ENCODE results near the gene CYBRD1.

Gene CYBRD1

DNA sequence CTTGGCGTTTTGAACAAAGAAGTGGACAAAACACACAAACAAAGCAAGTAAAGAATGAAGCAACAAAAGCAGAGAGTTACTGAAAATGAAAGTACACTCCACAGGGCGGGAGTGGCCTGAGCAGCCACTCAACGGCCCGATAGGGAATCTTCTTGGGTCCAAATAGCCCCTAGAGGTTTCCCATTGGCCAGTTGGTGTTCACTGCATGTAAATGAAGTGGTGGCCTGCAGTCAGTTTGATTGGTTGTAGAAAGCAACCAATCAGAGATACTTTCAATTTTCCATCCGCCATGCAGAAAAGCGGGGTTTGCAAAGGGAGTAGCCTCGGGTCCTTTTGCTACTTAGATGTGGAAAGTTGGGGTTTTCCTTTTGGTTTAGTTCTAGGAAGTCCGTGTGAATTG is 31.6 kb downstream of the CYBRD1 start:
- no peak for DNase-seq (ENCODE audit: low read depth, low spot score)

DNA sequence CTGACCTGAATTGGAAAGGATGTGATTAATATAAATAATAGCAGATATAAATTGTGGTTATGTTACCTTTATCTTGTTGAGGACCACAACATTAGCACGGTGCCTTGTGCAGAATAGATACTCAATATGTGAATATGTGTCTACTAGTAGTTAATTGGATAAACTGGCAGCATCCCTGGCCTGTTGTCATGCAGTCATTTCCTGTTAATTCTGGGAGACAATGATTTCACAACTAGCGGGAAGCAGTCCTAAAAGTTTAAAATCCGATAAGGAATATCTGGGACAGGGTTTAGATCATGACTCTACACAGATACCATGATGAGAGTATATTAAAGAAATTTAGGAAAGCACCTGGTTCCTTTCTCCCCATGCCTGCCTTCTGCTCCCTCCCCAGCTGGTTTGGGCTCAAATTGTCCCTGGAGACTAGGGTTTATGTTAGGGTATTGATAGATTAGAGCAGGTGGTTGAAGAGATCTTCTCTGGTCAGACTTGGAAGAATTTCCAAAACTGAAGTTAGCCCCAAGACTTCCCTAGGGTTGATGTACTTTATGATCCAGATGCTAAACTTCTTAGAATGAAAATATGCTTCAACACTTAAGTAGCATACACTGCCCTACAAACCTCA is 32.8 kb downstream of the CYBRD1 start:
- DNase-seq (ENCODE audit: low read depth, low spot score) = no peak

DNA sequence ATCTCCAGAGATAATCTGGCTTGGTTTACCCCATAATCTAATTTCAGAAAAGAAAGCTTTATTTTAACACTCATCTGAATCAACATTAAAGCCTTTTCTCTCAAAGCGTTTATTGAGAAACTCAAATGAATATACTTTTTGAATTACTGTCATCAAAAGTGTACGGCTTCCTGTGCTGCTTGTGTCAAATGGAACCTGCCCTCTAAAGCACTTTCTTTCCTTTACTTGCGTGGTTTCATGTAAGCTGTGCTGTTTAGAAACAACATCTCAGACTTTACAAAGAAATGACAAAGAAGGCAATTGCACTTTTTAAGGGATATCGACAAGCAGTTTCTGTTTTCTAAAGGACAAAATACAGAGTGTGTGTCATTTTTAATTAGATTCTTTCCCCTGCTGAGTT is 35.1 kb downstream of the CYBRD1 start:
- no peak for DNase-seq (ENCODE audit: low read depth, low spot score)

DNA sequence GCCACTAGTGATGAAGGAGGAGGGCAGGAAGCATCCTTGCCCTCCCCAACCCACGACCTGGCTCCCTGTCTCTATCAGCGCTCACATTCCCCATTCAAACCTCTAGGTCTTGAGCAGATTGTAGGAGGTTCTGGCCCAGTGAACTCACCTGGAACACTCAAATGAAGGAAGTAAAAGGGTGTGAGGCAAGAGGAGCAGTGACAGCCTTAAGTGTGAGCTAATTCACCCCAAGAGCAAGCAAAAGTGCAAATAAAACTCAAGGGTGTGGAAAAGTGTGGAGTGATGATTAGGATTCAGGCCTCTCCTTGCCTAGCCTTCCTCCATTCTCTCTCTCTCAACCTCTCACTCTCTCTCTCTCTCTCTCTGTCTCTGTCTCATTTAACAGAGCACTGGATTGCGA is 41.0 kb downstream of the CYBRD1 start:
- DNase-seq (ENCODE audit: low read depth, low spot score) = no peak

DNA sequence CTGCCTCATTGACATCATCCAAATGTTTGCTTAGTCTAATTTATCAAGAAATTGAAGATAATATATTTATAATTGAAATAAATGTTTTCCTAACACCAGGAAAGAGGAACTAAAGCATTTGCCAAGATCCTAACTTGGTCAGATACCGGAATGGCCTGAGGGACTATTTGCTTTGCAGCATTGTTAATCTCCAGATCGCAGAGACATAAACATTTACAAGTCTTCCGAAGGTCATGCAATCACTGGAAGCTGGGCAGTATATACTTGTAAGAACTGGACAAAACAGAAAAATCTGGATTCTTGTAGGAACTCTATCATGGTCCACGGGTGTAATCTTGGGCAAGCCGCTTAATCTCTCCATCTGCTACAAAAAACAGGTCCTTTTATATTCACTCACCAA is 42.2 kb downstream of the CYBRD1 start:
- no peak for DNase-seq (ENCODE audit: low read depth, low spot score)

DNA sequence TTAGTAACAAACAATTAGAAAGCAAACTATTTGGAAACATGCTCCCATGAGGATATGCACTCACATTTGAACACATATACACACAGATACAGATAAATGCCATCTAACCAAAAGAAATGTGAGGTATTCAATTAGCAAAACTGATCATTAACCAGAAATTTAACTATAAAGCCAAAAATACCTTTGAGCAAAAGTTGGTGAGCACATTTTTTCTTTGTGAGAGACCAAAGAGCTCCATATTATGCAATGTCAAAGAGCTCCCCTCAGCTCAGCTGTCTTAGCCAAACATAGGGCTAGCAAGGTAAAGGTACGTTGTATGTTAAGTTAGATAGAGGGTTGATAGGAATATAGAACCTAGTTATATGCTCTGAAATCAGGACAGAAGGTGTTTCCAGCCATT is 43.8 kb downstream of the CYBRD1 start:
- no peak for DNase-seq (ENCODE audit: low read depth, low spot score)

DNA sequence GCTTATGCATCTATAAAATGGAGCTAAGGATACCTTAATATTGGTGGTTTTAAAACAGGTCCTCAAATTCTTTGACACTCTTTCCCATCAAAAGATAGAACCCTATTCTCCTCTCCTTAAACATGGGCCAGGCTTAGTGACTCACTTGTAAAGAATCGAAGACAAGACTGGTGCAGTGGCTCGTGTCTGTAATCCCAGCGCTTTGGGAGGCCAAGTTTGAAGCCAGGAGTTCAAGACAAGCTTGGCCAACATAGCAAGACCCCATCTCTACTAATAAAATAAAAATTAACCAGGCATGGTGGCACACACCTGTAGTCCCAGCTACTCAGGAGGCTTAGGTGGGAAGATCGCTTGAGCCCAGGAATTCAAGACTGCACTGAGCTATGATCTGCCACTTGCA is 44.5 kb downstream of the CYBRD1 start:
- DNase-seq (ENCODE audit: low read depth, low spot score) = no peak

DNA sequence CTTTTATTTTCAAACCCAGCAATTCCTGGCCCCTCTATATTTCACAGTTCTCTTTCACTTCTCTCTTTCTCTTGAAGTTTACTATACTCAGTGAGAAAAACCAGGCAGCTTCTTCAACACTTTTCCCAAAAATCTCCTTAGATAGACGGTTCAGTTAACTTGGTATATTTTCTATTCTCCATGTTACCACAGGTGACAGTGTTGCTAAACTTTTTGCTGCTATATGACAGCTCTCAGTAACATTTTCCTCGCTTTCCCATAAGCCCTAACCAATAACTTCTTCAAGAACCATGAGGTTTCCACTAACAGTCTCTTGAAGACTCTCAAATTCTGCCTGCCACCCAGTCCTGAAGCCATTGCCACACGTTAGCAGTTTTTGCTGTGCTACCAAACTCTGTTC is 45.8 kb downstream of the CYBRD1 start:
- DNase-seq (ENCODE audit: low read depth, low spot score) = no peak

DNA sequence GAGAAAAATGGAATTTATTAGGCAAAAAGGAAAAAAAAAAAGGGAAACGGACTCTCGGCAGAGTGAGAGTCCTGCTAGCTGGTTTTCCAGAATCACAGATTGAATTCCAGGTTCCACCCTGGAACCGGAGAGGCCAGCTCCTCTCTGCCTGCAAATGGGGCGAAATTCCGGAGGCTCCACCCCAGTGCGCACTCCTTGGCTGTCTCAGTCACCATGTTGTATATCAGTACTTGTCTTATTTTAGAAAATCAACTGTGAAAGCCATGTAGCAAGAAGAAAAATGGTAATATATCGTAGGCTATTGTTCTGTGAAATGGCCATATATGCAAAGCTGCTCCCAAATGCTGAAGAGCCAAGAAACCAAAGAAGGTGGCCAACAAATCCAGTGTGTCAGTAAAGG is 49.4 kb downstream of the CYBRD1 start:
- no peak for DNase-seq (ENCODE audit: low read depth, low spot score)

DNA sequence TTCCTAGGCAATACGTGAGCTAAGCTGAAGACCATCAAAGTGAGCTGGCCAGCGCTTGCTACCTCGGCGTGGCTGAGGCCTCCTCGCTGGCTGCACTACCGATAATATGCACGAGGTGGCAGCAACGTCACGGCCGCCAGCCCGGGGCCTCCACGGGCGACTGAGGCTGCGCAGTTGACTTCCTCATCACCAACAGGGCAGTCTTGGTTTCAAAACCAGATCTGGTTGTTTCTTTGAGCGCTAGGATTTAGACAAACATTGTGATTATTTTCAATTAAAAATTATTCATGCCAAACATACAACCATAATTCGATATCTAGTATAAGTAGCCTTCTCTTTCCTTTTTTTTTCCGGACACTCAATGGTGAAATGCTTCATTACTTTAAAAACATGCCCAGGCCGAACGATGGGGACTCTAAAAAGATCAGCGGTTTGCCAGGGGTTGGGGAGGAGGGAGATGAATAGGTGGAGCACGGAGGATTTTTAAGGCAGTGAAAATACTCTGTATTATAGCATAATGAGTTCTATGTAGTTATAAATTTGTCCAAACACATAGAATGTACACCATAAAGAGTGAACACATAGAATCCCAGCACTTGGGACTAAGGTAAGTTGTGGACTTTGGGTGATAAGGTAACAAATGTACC is 52.0 kb downstream of the CYBRD1 start:
- peak; percentile 44 for DNase-seq (ENCODE audit: low read depth, low spot score)

DNA sequence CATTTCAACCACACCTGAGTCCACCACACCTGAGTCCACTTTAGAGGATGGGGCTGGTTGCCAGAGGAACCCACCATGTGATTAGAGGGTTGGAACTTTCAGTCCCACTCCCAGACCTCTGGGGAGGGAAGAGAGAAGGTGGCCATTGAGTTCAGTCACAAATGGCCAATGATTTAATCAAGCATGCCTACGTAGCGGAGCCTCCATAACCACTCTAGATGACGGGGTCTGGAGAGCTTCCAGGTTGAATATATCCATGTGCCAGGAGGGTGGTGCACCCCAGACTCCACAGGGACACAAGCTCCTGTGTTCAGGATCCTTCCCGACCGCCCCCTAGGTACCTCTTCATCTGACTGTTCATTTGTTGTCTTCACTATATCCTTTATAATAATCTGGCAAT is 53.3 kb downstream of the CYBRD1 start:
- no peak for DNase-seq (ENCODE audit: low read depth, low spot score)

DNA sequence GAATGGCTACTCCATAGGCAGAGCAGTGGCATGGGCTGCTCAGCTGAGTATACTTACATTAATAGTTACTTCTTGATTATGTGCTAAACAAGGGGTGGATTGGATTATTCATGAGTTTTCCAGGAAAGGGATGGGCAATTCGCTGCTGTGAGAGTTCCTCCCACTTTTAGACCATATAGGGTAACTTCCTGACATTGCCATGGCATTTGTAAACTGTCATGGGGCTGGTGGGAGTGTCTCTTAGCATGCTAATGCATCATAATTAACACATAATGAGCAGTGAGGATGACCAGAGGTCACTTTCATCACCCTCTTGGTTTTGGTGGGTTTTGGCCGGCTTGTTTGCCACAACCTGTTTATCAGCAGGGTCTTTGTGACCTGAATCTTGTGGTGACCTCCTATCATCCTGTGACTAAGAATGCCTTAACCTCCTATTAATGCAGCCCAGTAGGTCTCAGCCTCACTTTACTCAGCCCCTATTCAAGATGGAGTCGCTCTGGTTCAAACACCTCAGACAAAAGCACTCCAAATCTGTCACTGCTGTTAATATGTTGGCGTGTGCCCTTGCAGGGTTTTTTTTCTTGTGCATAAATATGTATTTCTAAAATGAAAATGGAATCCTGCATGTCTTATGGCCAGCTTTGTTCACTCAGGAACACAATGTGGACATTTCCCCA is 56.0 kb downstream of the CYBRD1 start:
- DNase-seq (ENCODE audit: low read depth, low spot score) = no peak

DNA sequence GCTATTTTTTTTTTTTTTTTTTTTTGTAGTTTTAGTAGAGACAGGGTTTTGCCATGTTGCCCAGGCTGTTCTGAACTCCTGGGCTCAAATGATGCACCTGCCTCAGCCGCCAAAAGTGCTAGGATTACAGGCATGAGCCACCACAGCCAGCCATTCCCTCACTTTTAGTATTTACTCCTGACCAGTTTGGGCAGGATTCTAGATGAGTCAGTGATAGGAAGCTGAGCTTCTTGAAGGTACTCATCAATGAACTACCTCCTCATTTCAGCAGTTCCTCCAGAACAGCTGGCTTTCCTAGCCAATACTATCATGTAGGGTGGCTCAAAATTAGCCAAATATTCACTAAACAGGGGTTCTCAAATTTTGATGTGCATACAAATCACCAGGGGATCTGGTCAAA is 57.2 kb downstream of the CYBRD1 start:
- DNase-seq (ENCODE audit: low read depth, low spot score) = no peak

DNA sequence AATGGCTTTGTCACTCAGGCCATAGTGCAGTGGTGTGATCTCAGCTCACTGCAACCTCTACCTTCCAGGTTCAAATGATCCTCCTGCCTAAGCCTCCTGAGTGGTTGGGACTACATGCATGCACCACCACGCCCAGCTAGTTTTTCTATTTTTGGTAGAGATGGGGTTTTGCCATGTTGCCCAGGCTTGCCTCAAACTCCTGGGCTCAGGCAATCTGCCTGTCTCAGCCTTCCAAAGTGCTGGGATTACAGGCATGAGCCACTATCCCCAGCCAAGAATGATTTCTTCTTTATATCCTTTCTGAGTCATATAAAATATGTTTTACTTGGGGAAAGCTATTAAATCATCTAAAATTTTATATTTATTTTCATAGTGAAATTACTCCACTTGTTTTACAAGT is 61.3 kb downstream of the CYBRD1 start:
- no peak for DNase-seq (ENCODE audit: low read depth, low spot score)

DNA sequence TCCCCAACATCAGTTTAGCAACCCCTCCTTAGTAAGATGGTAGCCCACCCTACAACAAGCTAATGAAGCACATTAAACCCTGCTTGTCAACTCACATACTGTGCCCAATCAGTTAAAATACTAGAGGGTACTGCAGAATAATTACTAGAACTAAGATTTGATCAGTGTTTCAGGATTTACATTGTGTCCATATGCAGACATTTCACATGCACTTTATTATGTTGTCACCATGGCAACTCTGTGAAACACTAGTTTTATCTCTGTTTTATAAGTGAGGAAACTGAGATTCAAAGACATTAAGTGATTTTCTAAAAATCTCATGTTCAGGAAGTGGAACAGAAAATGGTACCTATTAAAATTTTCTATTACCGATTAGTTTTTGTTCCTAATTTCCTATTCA is 61.7 kb downstream of the CYBRD1 start:
- DNase-seq (ENCODE audit: low read depth, low spot score) = no peak

DNA sequence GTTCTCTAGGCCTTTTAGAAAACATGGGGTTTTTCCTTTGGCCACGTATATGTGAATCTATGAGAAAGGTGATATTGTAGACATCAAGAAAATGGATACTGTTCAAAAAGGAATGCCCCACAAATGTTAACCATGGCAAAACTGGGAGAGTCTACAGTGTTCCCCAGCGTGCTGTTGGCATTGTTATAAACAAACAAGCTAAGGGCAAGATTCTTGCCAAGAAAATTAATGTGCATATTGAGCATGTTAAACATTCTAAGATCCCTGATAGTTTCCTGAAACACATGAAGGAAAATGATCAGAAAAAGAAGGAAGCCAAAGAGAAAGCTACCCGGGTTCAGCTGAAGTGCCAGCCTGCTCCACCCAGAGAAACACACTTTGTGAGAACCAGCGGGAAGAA is 64.9 kb downstream of the CYBRD1 start:
- DNase-seq (ENCODE audit: low read depth, low spot score) = no peak

DNA sequence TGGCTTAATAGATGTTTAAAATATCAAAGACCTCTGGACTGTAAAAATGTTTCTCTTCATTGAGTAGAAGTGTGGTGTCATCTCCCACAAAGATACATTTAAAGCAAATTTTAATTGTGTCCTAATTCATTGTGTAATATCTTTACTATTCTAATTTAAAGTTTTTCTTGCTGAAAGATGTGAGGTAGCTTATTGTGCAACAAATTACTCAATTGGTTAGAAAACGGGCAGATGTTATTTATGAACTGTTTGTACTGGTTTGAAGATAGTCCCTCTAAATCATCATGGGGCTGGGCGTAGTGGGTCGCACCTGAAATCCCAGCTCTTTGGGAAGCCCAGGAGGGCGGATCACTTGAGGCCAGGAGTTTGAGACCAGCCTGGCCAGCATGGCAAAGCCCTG is 65.3 kb downstream of the CYBRD1 start:
- DNase-seq (ENCODE audit: low read depth, low spot score) = no peak

DNA sequence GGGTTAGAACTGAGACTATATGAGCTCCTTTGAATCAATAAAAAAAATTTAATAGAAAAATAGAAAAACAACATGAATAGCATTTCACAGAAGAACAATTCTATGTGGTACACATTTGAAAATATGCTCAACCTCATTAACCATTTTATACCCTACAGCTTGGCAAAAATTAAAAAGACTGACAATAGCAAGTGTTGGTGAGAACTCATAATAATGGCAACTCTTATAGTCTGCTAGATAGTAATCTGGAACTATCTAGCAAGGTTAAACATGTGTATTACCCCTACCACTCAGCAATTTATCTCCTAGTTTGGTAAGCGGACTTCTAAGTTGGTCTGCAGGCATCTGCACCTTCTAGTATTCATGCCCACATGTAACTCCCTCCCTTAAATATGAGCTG is 67.8 kb downstream of the CYBRD1 start:
- DNase-seq (ENCODE audit: low read depth, low spot score) = no peak

DNA sequence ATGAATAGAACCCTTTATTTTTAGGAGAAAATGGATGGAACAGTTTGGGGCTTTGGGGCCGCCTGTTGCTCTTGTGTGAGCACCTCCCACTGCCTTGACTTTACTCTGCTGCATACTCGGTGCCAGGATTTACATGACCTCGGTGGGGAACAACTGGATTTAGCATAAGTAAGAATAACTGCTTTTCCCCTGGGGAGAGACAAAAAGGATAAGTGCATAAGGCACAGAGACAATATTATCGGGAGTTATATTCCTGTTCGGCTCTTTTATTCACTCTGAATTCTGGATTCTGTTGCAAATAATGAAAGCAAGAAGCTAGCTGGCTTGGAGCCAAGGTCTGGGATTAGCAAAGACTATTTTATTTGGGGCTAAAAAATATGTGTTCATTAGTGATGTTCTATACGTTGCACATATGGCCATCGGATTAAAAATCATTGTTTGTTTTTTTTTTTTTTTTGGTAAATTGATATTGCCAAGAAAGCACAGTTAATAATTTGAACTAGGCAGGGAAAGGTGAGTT is 69.8 kb downstream of the CYBRD1 start:
- peak; percentile 13 for DNase-seq (ENCODE audit: low read depth, low spot score)

DNA sequence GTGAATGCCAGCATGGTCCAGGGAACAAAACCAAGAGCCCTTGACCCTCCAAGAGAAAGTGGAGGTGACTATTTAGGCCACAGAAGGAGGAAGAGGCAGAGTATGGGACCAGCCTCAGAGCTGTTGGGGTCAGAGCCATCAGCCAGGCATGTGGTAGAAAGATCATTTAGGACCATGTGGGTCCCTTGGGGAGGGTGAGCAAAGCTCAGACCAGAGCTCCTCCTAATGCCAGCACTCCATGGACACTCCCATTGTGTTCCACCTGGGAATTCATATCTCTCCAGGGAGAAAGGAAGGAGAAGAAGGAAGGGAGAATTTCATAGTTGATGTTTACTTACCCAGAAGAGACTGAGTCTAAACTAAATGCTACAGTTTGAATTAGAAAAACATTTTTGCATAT is 73.2 kb downstream of the CYBRD1 start:
- DNase-seq (ENCODE audit: low read depth, low spot score) = no peak

DNA sequence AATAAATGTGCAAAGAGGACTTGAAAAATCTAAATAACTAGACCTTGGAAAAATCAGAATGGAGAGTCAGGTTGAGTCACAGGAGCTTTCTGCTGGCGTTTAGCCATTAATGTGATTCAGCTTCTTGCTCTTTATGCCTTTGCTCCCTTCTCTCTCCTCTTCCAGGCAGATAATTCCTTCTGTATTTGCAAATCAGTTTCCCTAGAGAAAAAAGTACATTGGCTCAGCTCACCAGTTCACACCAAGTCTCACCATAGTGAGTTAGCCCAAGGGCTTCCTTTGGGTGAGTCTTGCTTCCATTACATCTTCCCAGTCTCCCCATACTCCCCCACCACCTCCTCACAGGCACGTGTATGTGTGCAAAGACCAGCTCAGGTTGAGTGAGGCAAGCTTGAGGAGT is 73.6 kb downstream of the CYBRD1 start:
- DNase-seq (ENCODE audit: low read depth, low spot score) = peak; percentile 36

DNA sequence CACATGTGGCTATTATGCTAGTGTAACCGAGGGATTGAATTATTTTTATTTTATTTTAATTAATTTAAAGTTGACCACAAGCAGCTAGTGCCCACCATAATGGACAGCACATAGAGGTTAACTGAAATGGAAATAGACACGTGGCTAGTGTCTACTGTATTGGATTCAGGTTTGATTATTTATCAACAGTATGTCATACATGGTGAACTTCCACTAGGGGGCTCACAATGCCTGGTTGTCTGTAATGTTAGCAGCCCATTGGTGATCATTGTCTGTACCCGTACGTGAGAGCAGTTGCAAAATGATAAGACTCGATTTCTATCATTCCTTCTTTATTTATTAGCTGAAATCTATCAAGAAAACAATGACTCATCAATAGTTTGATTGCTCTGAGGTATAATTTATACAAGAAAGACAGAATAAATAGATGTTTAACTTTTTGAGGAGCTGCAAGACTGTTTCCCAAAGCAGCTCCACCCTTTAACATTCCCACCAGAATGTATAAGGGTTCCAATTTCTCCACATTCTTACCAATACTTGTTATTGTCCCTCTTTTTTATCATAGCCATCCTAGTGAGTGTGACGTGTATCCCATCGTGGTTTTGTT is 76.5 kb downstream of the CYBRD1 start:
- DNase-seq (ENCODE audit: low read depth, low spot score) = peak; percentile 24

DNA sequence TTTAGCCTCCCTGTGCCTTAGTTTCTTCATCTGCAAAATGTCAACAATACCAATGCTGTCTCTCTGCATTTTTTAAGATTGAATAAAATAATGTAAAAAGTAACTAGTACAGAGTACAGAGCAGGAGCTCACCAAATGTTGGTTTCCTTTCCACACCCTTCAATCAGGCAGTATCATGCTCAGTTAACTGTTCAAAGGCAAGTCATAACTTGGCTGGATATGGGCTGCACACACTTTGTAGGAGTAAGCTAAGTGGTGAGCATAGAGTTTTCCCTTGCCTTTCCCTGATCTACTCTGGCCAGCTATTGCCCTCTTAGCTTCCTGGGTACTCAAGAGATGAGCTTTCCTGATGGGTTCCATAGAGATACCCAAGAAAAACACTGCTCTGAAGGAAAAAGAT is 77.9 kb downstream of the CYBRD1 start:
- no peak for DNase-seq (ENCODE audit: low read depth, low spot score)
